ENCODE results near the gene GALNT3.

GRCh38 chr2:165762723-165763122, 31.3 kb downstream of the GALNT3 start:
- TF ChIP-seq RAD21 (IDR thresholded peaks at IDR 0.05; ENCODE audit: low read depth) (no peak), EP300 (IDR thresholded peaks at IDR 0.05; ENCODE audit: borderline replicate concordance) (no peak), EGR1 (IDR thresholded peaks at IDR 0.05) (no peak), ZBTB7A (IDR thresholded peaks at IDR 0.05; ENCODE audit: low read depth) (no peak), TAF1 (IDR thresholded peaks at IDR 0.05; ENCODE audit: low read depth) (no peak), FOXM1 (IDR thresholded peaks at IDR 0.05; ENCODE audit: borderline replicate concordance, low read depth) (no peak)

All from Ishikawa (cell line).